Panc1 (cell line): ENCODE results near the gene AFF3.

Experiments
- CTCF ChIP-seq: fragments of 450-650 bp; IDR thresholded peaks from 2 replicates; pipeline ENCODE4 v1.5.1; 2017; ENCODE audit warnings: mild to moderate bottlenecking
- POLR2AphosphoS5 ChIP-seq: IDR thresholded peaks from 2 replicates; pipeline ENCODE4 v1.6.1; 2012; ENCODE audit warnings: mild to moderate bottlenecking, low read depth, low read length, moderate library complexity
- TCF7L2 ChIP-seq: IDR thresholded peaks from 2 replicates; pipeline ENCODE4 v1.6.1; 2011; ENCODE audit warnings: mild to moderate bottlenecking, low read depth, low read length, inconsistent platforms

GRCh38 chr2:99765731-99766318 lies 376.6 kb downstream of the AFF3 start:
- no peak for TF ChIP-seq CTCF
- TF ChIP-seq POLR2AphosphoS5: no peak
- TF ChIP-seq TCF7L2: no peak
